Suppressor macrophage treated with lipopolysaccharide for 1 hour (primary cell): ENCODE data around the gene RPLP1.
A peak's percentile ranks its signal among the peaks of the same experiment; 100 is the strongest.

Experiments used
- DNase-seq, 3 donors: peaks; one replicate each; pipeline ENCODE4 v3.0.0-alpha.2; 2020 to 2022

The RPLP1 gene

DNA sequence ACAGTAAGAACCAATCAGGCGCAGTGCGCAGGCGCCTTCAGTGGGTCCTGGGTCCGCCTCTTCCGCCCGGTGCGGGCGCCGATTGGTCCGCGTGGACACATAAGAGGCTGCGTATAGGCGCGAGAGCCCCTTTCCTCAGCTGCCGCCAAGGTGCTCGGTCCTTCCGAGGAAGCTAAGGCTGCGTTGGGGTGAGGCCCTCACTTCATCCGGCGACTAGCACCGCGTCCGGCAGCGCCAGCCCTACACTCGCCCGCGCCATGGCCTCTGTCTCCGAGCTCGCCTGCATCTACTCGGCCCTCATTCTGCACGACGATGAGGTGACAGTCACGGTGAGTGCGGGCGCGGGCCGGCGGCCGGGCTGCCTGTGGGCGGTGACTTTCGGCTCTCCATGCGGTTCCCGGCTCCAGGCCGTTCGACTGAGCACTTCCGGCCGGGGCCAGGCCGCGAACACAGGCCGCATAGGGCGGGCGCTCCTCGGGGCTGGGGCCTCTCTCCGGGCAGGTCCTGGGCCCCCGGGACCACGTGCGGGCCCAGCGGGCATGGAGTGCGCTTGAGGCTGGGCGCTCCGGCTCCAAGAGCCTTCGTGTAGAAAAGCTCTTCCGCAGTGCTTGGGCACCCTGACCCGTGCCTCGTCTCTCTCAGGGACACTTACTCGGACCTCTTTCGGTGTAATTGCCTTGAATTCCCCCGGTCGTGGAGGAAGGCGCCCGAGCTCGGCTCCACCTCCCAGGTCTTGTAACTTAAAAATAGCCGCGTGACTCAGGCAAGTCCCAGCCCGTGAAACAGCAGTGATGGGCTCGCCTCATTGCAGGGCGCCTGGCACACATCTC lies at the start of gene RPLP1:
Gene RPLP1 (plus strand): TSS at position 127 of the 830 bp plus-strand sequence. CDS start 131 bp downstream, at position 258.
- DNase-seq, result peak; percentile 98 to 99 (median 98)

DNA sequence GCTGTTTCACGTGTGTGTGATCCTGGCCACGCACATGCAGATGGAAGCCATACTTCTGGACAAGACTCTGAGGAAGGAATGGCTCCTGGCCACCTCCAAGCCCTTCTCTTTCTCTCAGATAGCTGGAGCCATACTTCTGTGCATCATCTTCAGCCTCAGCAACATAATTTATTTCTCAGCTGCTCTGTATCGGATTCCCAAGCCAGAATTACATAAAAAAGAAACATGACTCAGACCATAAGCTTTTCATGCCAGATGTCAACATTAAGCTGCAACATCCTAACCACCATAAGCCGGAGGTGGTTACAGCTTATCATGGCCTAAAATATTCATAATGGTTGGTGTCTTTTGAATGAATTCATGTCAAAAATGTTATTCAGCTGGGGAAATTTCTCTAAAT lies 49.0 kb upstream of the RPLP1 start:
- no peak for DNase-seq

GRCh38 chr15:69405110-69405509 lies 47.5 kb upstream of the RPLP1 start:
- DNase-seq, result no peak

DNA sequence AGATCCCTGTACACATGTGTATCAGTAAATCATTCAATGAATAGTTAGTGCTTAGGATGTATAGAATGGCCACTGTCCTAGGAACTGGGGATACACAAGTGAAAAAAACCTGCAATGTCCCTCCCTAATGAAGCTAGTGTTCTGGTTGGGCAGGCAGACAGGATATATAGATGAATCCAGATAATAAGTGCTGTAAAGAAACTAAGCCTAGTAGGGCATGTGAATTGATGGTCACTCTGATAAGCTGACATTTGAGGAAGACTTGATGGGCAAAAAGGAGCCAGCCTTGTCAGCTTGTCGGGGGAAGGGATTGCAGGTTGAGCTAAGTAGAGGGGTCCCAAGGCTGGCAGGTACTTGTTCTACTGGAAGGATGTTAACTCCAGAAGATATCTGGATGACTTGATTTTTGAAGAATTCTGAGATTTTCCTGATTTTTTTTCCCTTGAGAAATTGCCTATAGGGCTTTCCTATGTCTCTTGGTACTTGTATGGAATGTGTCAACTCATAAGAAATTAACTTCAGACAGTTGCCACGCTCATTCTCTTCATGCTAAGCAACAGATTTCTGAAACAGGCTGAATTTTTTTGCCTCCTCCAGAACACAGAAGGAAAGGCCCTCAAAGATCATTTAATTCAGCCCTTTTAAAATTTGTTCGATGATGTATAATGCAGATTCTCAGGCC lies 44.8 kb upstream of the RPLP1 start:
- DNase-seq, result no peak

DNA sequence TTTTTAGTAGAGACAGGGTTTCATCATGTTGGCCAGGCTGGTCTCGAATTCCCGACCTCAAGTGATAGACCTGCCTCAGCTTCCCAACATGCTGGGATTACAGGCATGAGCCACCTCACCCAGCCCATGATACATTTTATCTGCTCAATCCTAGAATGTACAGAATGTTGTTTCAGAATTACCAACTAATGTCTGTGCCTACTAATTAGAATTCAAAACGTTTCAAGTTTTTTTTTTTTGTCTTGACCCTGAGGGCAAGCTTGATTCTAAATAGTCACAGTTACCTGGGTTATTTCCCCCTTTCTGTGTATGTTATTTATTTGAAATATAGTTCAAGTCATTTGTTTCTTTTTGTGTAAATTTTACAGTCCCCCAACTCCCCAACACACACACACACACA lies 43.8 kb upstream of the RPLP1 start:
- no peak for DNase-seq

- no peak for DNase-seq
Measured at GRCh38 chr15:69410248-69410874, 42.3 kb upstream of the RPLP1 start.

DNA sequence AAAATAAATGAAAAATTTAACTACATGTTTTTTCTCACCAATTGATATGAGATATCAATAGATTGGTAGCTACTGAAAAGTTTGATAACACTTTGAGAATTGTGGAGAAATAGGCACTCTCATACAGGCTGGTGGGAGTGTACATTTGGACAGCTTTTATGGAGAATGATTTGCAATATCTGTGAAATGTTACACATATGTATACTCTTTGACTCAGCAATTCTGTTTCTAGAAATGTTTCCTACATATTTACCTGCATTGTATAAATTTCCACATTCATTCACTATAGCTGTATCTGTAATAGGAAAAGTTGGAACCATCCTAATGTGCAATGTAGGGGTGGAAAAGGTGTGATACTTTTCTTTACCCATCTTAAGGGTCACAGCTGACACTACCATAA lies 40.3 kb upstream of the RPLP1 start:
- DNase-seq, result no peak

GRCh38 chr15:69412701-69413100 lies 39.9 kb upstream of the RPLP1 start:
- no peak for DNase-seq

GRCh38 chr15:69413822-69414700 lies 38.6 kb upstream of the RPLP1 start, which contains the start of gene KIF23:
Gene KIF23, plus strand, starts transcription at chr15:69414349. Its CDS starts 117 bp downstream, at chr15:69414466.
- peak; percentile 95 to 97 (median 95) for DNase-seq

DNA sequence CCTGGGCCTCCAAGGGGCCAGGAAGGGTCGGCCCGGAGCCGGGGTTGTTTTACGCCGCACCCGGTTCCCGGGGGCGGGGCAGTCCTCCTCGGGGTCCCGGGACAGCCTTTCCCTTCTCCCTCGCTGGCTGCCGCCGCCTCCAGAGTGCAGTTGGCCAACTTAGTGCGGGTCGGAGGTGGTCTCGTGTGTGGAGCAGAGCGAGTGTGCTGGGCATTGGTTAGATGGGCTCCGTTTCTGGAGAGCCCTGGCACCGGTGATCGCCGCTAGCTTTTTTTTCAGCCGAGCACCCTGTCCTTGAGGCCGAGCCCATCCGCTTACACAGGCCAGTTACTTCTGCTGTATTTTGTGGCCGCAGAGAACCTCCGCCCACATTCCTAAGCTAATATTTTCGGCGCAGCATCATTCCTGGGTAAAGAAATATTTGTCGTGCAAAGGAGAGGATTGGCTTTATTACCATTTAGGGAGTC lies 37.9 kb upstream of the RPLP1 start:
- peak; percentile 55 to 67 (median 64) for DNase-seq

DNA sequence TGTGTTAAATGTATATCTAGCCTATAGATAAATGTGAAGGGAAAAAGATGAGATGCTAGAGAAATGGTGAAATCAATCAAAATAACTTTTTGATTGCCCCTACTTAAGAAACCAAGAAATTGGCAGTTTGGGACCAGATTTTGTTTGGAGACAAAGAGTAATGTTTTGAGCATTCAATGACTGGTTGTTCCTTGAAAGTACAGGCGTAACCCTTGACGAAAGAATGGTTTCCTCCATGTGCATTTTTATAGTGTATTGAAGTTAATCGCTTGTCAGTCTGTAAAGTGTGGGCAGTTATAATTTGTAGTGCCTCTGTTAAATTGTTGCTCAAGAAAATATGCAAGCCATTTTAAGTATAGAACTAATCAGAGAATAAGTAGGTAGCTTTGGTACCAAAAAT lies 37.2 kb upstream of the RPLP1 start:
- DNase-seq, result no peak

- DNase-seq, result no peak
Measured at GRCh38 chr15:69417581-69417980, 35.0 kb upstream of the RPLP1 start.

- DNase-seq, result no peak
Measured at GRCh38 chr15:69421498-69421897, 31.1 kb upstream of the RPLP1 start.

GRCh38 chr15:69422336-69422895 lies 30.2 kb upstream of the RPLP1 start:
- no peak for DNase-seq

GRCh38 chr15:69424001-69424400 lies 28.6 kb upstream of the RPLP1 start:
- DNase-seq, result no peak

DNA sequence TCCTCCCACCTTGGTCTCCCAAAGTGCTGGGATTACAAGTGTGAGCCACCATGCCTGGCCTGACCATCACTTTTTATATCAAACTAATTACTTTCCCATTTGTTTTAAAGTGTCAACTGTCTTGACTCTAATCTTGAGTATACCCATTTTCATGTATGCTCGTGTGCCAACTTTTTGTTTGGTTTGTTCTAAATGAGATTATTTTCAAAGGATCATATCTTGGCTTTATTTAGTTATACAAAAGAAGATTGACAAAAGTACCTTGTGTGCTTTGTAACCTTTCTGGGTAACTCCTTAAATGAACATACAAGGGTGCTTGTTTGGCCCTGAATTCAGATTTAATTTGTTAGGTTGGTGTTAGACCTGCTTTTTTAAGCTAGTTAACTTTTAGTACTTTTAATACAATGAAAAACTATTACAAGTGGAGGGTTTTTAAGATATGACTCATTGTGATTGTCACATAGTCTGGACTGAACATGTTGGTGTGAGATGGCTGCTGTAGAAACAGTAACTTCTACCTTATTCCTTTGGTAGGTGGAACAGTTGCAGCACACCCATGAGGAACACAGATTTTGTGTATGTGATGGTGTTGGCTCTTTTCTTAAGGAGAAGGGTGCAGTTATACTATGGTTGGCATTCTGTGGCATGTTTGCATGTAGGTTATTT lies 27.7 kb upstream of the RPLP1 start:
- DNase-seq, result no peak

DNA sequence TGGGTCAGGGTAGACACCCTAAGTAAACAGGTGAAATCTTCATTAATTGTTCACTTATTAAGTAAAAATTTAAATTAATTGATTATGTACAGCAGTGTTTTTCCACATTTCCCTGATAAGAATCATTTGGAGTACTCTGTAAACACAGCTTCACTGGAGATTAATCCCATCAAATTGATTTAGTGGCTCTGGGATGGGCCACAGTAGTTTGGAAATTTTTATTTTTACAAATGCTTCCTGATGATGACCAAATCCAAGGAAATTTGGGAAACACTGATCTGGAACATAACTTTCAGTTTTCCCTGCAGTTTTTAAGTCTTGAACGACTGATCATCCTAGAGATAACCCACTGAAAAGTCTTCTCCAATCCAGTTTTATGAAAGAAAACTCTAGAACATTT lies 18.8 kb upstream of the RPLP1 start:
- DNase-seq, result no peak

GRCh38 chr15:69434238-69434637 lies 18.4 kb upstream of the RPLP1 start:
- no peak for DNase-seq

GRCh38 chr15:69434679-69435078 lies 17.9 kb upstream of the RPLP1 start:
- DNase-seq, result no peak

- peak; percentile 15 to 55 (median 41) for DNase-seq
Measured at GRCh38 chr15:69435985-69436384, 16.6 kb upstream of the RPLP1 start.

DNA sequence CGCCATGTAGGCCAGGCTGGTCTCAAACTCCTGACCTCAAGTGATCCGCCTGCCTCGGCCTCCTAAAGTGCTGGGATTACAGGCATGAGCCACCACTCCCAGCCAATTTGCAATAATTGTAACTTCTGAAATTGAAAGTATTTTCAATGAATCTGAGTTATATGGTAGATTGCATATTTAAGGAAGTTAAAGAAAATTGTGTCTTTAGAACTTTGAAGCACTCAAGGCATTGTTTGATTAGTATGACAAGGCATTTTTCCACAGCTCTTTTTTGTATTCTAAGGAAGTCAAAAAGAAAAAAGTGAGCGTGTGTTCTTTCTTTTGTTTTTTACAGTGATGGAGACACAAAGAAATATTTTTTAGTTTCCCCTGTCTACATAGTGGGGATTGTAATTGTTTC lies 15.7 kb upstream of the RPLP1 start:
- DNase-seq, result peak; percentile 7 to 57 (median 39)

DNA sequence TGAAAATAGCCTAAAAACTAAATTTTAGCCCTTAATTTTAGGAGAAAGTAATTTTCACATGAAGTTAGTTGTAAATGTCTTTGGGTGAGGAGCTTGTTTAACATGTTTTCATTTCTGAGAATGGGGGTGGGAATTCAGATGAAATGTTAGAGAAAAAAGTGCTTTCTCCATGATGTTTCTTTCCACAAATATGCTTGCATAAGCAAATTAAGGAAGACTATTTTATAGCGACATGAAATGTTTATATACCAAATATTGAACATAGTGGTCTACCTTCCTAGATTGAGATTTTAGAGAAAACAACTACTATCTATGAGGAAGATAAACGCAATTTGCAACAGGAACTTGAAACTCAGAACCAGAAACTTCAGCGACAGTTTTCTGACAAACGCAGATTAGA lies 13.0 kb upstream of the RPLP1 start:
- peak in 1 of 3 donors; percentile 15 for DNase-seq
